GM12878 (cell line): ENCODE data around the gene SLC12A7. TPM values are rescaled to one million over a fixed set of nuclear protein-coding genes. Genes with fewer than 3 reads are reported as not detected.

Experiments
- ATAC-seq: fragments of 200-7000 bp; cut with Tn5 transposase; 3 replicates; pipeline ENCODE4 v1.9.1; 2020; ENCODE audit warnings: mild to moderate bottlenecking, moderate library complexity
- BruUV-seq: library from RNA; stranded (reverse); fragments of 400-500 nt; replicated peaks from 2 replicates; lab custom pipeline; 2021; lab: Mats Ljungman, UMichigan
- CTCF ChIA-PET: fragments of 300-600 bp; sonication (Branson Sonifier 250); formaldehyde crosslinking; extraction: SDS; loops from one replicate; lab custom pipeline; 2021; ENCODE audit warnings: inconsistent platforms; lab: Yijun Ruan, JAX
- POLR2A ChIA-PET: fragments of 350-600 bp; formaldehyde crosslinking; extraction: SDS; loops from one replicate; lab custom pipeline; 2021; ENCODE audit warnings: inconsistent platforms; lab: Charles Lee
- RAD21 ChIA-PET: fragments of 300-600 bp; sonication (Branson Sonifier 250); formaldehyde crosslinking; loops from one replicate; lab custom pipeline; 2023; ENCODE audit warnings: antibody characterized with exemption; ENCODE audit not compliant: unreplicated experiment; lab: Charles Lee
- SMC1A ChIA-PET: fragments of 300-600 bp; sonication (Branson Sonifier 250); formaldehyde crosslinking; loops from one replicate; lab custom pipeline; 2023; ENCODE audit not compliant: unreplicated experiment, uncharacterized antibody; lab: Charles Lee
- DNase-seq: peaks from one replicate; pipeline ENCODE4 v3.0.0-alpha.2; 2011; ENCODE audit warnings: low read depth, low spot score
- FAIRE-seq: peaks from 3 replicates; lab custom pipeline; 2011; peaks lifted over from hg19 to GRCh38; lab: Jason Lieb, UNC
- H2AFZ ChIP-seq: 2 replicates; pipeline ENCODE4 v1.6.0; 2011; ENCODE audit warnings: low read depth, low read length, control low read depth; ENCODE audit not compliant: control insufficient read depth
- H3K27ac ChIP-seq: 2 replicates; pipeline ENCODE4 v1.5.1; 2011; ENCODE audit warnings: control low read depth; ENCODE audit not compliant: control insufficient read depth, insufficient read depth
- H3K27me3 ChIP-seq, 2 experiments: replicated peaks in 1 of 2; 2 replicates each; pipeline versions ENCODE4 v1.6.0 to v1.6.1; 2011; ENCODE audit warnings: low read length in 1 of 2; ENCODE audit not compliant: control insufficient read depth in 2 of 2, insufficient read depth in 2 of 2
- H3K36me3 ChIP-seq, 2 experiments: 2 replicates each; pipeline ENCODE4 v1.5.1; 2011; ENCODE audit warnings: low read length in 1 of 2; ENCODE audit not compliant: control insufficient read depth in 2 of 2, insufficient read depth in 2 of 2
- H3K4me1 ChIP-seq: 2 replicates; pipeline ENCODE4 v1.6.1; 2011; ENCODE audit warnings: mild to moderate bottlenecking, low read length, moderate library complexity, mixed read lengths; ENCODE audit not compliant: control insufficient read depth, insufficient read depth
- H3K4me2 ChIP-seq: 2 replicates; pipeline ENCODE4 v1.6.0; 2011; ENCODE audit warnings: control low read depth; ENCODE audit not compliant: control insufficient read depth, insufficient read depth
- H3K4me3 ChIP-seq: fragments of 200-600 bp; sonication (generic); 2 replicates; pipeline ENCODE4 v1.5.1; 2016
- H3K79me2 ChIP-seq: 2 replicates; pipeline ENCODE4 v1.6.0; 2011; ENCODE audit warnings: low read length; ENCODE audit not compliant: control insufficient read depth, insufficient read depth
- H3K9ac ChIP-seq: 2 replicates; pipeline ENCODE4 v1.8.0; 2011; ENCODE audit warnings: low read length, control low read depth, mixed read lengths; ENCODE audit not compliant: control insufficient read depth, insufficient read depth
- H3K9me3 ChIP-seq: replicated peaks from 3 replicates; pipeline ENCODE4 v1.5.1; 2011; ENCODE audit warnings: mild to moderate bottlenecking, low read length; ENCODE audit not compliant: control insufficient read depth, insufficient read depth
- H4K20me1 ChIP-seq: 2 replicates; pipeline ENCODE4 v1.6.0; 2011; ENCODE audit not compliant: control insufficient read depth, insufficient read depth
- ATF3 ChIP-seq: IDR thresholded peaks from 2 replicates; pipeline ENCODE4 v1.6.1; 2011; ENCODE audit warnings: low read depth, mild to moderate bottlenecking, low read length, moderate library complexity, borderline replicate concordance; ENCODE audit errors: extremely low read depth
- CHD2 ChIP-seq: IDR thresholded peaks from 2 replicates; pipeline ENCODE4 v1.6.1; 2011; ENCODE audit warnings: low read depth, low read length, improper control_type of control experiment, borderline replicate concordance
- GABPA ChIP-seq: IDR thresholded peaks from 2 replicates; pipeline ENCODE4 v1.6.1; 2014; ENCODE audit warnings: antibody characterized with exemption, low read depth, mild to moderate bottlenecking, inconsistent platforms
- GATAD2B ChIP-seq: fragments of 450-650 bp; conservative IDR thresholded peaks from 2 replicates; pipeline ENCODE4 v1.6.1; 2017; ENCODE audit warnings: low read depth, mild to moderate bottlenecking, moderate library complexity
- MXI1 ChIP-seq: fragments of 150-350 bp; IDR thresholded peaks from 2 replicates; pipeline ENCODE4 v1.6.1; 2011; ENCODE audit warnings: low read depth, mild to moderate bottlenecking, inconsistent platforms, low read length, improper control_type of control experiment
- POLR2AphosphoS5 ChIP-seq: IDR thresholded peaks from 2 replicates; pipeline ENCODE4 v1.6.1; 2011; ENCODE audit warnings: mild to moderate bottlenecking, low read length, inconsistent platforms
- RB1 ChIP-seq: fragments of 450-650 bp; formaldehyde crosslinking; IDR thresholded peaks from 2 replicates; pipeline ENCODE4 v1.6.1; 2017; ENCODE audit warnings: mild to moderate bottlenecking, borderline replicate concordance
- SRF ChIP-seq, 2 experiments: IDR thresholded peaks; 2 replicates each; pipeline ENCODE4 v1.6.1; 2011; ENCODE audit warnings: low read depth in 2 of 2, low read length in 2 of 2, mild to moderate bottlenecking in 1 of 2, moderate library complexity in 1 of 2
- YBX1 ChIP-seq: fragments of 450-650 bp; IDR thresholded peaks from 2 replicates; pipeline ENCODE4 v1.6.1; 2016; ENCODE audit warnings: antibody characterized with exemption
- WGBS: methylation state at CpG from one replicate; pipeline ENCODE4 v1.1.6; 2016; ENCODE audit warnings: low lambda C conversion rate; ENCODE audit not compliant: insufficient replicate concordance, insufficient coverage; ENCODE audit errors: missing lambda C conversion rate; 5-methylcytosine and 5-hydroxymethylcytosine counted together
- in situ Hi-C: fragments of 300-500 bp; cut with MboI; formaldehyde crosslinking; loops from 9 replicates; pipeline ENCODE4 v1.14.3; 2018; ENCODE audit warnings: mixed read lengths
- intact Hi-C: fragments of 100-400 bp; cut with micrococcal nuclease; formaldehyde crosslinking; loops from one replicate; pipeline ENCODE4 v1.14.2; 2022; ENCODE audit not compliant: unreplicated experiment
- polyA plus RNA-seq, 11 experiments: library from polyadenylated mRNA; depleted of rRNA in 4 of 11; unstranded in 6 of 11; stranded (reverse) in 5 of 11; fragments of >200 nt; fragmentation: Nextera tagmentation in 4 of 11; fragmentation: Illumina TruSeq in 1 of 11; extraction: Ambion mirVana in 4 of 11; extraction: Trizol in 1 of 11; gene quantifications; 1 replicate in 1 of 11; 2 replicates in 10 of 11; pipeline versions ENCODE4 v1.2.1 to v1.2.3, GENCODE V29; 2011 to 2016; ENCODE audit warnings: inconsistent platforms in 2 of 11, missing spikeins in 2 of 11, low read depth in 1 of 11
- total RNA-seq, 4 experiments: library from RNA; depleted of rRNA in 3 of 4; stranded (reverse); fragments of >200 nt in 3 of 4; fragmentation: Illumina TruSeq in 1 of 4; extraction: Trizol in 1 of 4; gene quantifications; 2 replicates each; pipeline versions ENCODE4 v1.2.1 to v1.2.3, GENCODE V29; 2013 to 2021

The SLC12A7 gene
- total and polyA plus RNA-seq, 10 of the 15 experiments (the other 5 are each of a cell fraction or from before 2014, with no cell fraction given): 0.10 to 10.0 (median 2.9) TPM

- Histone ChIP-seq H3K9me3 (no peaks in the 10 kb centered on the region; the same call in 2 of the 3 replicates), H4K20me1 (no peaks in the 10 kb centered on the region), H3K79me2 (no peaks in the 10 kb centered on the region), H3K9ac (no peak overlapping the region), H2AFZ (no peak overlapping the region), H3K27ac (no peak overlapping the region), H3K4me2 (no peak overlapping the region), H3K4me1 (no peaks in the 10 kb centered on the region), H3K27me3 (no peaks in the 10 kb centered on the region), H3K4me3 (no peak overlapping the region), H3K36me3 (no peaks in the 10 kb centered on the region; a peak in 1 of 4 replicates)
- ChIA-PET CTCF (no interaction called here), SMC1A (no interaction called here), RAD21 (no interaction called here), POLR2A (no interaction called here)
- intact Hi-C loops: no loop called here
- FAIRE-seq (no peak), DNase-seq (no peak), ATAC-seq (no peak; the same call in 2 of the 3 replicates)
- no peak for TF ChIP-seq GATAD2B
- TF ChIP-seq CHD2: no peak
- TF ChIP-seq POLR2AphosphoS5: no peak
- no peak for TF ChIP-seq GABPA
- no peak for TF ChIP-seq SRF (IDR thresholded peaks at IDR 0.05; ENCODE audit: low read depth in 2 of 2, low read length in 2 of 2)
- no peak for TF ChIP-seq YBX1
- no peak for TF ChIP-seq MXI1
- no peak for TF ChIP-seq ATF3
- TF ChIP-seq RB1: no peak
- no TSS peak for BruUV-seq
- 27% methylated on average over 27 of the region's 29 CpGs for WGBS
- in situ Hi-C loops: no loop called here
Measured at GRCh38 chr5:1050423-1051365, 61.2 kb downstream of the SLC12A7 start.
